Measurements from ENCODE around the gene WNT1. TPM values are rescaled to one million over a fixed set of nuclear protein-coding genes. Genes with fewer than 3 reads are reported as not detected.

Gene WNT1
- total RNA-seq, 2 experiments from 2014 or later: 0.87 to 1.2 TPM

DNA sequence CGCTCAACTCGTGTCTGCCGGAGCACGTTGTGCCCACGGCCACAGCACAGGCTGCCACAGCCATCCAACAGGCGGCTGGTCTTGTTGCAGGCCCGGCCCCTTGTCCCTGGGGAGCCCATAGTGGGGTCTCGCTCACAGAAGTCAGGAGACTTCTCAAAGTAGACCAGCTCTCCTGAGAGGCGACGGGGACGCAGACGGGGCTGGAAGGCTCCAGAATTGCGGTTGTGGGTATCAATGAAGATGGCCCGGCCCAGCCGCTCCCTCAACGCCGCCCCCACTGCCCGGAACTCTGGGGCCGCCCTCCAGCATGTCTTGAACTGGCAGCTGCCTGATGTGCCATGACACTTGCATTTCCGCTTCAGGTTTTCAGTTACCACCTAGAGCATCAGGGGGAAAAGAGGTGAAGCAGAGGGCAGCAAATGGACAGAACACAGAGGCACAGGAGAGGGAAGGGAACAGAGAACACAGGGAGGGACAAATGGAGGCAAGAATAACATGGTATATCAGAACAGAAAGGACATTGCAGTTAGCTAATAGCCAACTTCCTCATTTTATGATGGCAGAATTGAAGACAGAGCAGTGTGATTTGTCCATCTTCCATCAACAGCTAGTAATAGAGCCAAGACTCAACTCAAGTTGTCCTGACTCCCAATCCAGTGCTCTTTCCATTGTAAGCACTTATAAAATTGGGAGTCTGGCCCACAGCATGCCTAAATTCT, 11.8 kb upstream of the WNT1 start:
- Mint-ChIP-seq H3K9me3 (ENCODE audit: low read depth) (no peaks in the 10 kb centered on the region), H3K36me3 (peaks cover 2% of the 10 kb centered on the region), H3K4me1 (peaks cover 17% of the 10 kb centered on the region), H3K27me3 (peaks cover 47% of the 10 kb centered on the region), H3K4me3 (no peak overlapping the region), H3K27ac (no peak overlapping the region)
- no peak for ATAC-seq
- CTCF ChIA-PET: interaction anchor here (1.1 to 39.1 kb wide), 4 partner anchors 25 to 113 kb away, joined by 3 to 921 read pairs (median 4); partner anchors contain the start of genes DDN and WNT1
- no peak for DNase-seq

- no peaks in the 10 kb centered on the region for H3K9me3 Mint-ChIP-seq (ENCODE audit: low read depth)
- H3K27me3 Mint-ChIP-seq: peaks cover 58% of the 10 kb centered on the region
- H3K36me3 Mint-ChIP-seq: peaks cover 2% of the 10 kb centered on the region
- DNase-seq (no peak), ATAC-seq (no peak)
- CTCF ChIA-PET: interaction anchor here (0.8 to 39.1 kb wide), 9 partner anchors 10 to 252 kb away, joined by 3 to 921 read pairs (median 3); partner anchors contain the start of genes ARF3, DDN and WNT1
- H3K4me3 Mint-ChIP-seq: no peak overlapping the region
- H3K4me1 Mint-ChIP-seq: peaks cover 32% of the 10 kb centered on the region
- H3K27ac Mint-ChIP-seq: no peak overlapping the region
These were observed 10.1 kb upstream of the WNT1 start for GRCh38 chr12:48967991-48968390.

DNA sequence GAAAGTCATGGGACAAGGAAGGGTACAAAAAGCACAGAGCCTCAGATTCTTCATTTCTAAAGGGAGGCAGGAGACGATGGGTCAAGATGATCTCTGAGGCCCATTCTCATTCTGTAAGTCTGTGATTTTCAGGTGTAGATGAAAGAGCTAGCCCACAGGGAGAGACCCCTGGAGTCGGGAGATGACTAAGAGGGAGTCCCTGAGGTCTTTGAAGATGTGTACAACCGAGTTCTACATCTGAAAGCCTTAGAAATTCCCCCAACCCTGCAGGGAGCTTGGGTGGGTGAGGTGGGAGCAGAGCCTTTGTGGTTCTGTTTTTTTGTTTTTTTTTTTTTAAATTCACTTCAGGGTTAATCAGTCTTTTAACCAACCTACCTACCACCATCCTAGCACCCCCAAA, 9.7 kb upstream of the WNT1 start:
- Mint-ChIP-seq H3K27ac (no peak overlapping the region), H3K27me3 (peaks cover 63% of the 10 kb centered on the region), H3K36me3 (peaks cover 2% of the 10 kb centered on the region), H3K9me3 (ENCODE audit: low read depth) (no peaks in the 10 kb centered on the region), H3K4me3 (no peak overlapping the region), H3K4me1 (peaks cover 33% of the 10 kb centered on the region)
- CTCF ChIA-PET: interaction anchor here (0.8 to 39.1 kb wide), 8 partner anchors 9 to 115 kb away, joined by 3 to 921 read pairs (median 4); partner anchors contain the start of genes ARF3, DDN and WNT1
- ATAC-seq (no peak), DNase-seq (no peak)

DNA sequence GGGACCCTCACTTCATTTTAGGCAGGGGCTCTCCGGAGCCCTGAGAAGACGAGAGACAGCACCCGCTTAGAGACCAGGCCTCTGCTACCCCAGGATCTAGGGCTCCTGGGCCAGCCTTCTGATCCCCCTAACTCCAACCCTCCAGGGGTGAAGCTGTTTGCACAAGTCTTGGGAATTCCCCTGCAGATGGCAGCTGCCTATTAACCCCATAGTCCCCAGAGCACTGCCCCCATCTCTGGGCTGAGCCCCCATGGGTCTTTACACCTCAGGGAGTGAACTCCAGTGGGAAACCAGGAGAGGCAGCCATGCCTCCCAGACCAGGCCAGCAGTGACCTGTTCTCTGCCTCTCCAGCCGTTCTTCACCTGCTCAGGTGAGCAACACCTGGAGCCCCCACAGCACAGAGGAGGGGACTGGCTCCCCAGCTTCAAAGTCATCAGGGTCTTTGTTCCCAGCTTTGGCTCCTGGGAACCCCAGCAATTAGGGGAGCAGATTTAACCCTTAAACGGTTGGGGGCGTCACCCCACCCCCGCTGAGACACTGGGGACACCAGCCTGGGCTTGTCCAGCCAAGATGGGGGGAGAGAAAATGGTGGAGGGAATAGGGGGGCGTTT, 8.9 kb upstream of the WNT1 start:
- H3K4me1 Mint-ChIP-seq: peaks cover 33% of the 10 kb centered on the region
- CTCF ChIA-PET: interaction anchor here (0.6 to 39.1 kb wide), 11 partner anchors 9 to 378 kb away, joined by 3 to 921 read pairs (median 4); partner anchors contain the start of genes ARF3, DDN and WNT1
- ATAC-seq: no peak
- H3K9me3 Mint-ChIP-seq (ENCODE audit: low read depth): no peaks in the 10 kb centered on the region
- H3K27me3 Mint-ChIP-seq: peaks cover 70% of the 10 kb centered on the region
- H3K4me3 Mint-ChIP-seq: no peak overlapping the region
- no peak for DNase-seq
- no peak overlapping the region for H3K27ac Mint-ChIP-seq
- peaks cover 2% of the 10 kb centered on the region for H3K36me3 Mint-ChIP-seq

- Mint-ChIP-seq H3K4me1 (peaks cover 33% of the 10 kb centered on the region), H3K36me3 (peaks cover 2% of the 10 kb centered on the region), H3K9me3 (ENCODE audit: low read depth) (no peaks in the 10 kb centered on the region), H3K27ac (no peak overlapping the region), H3K27me3 (peaks cover 77% of the 10 kb centered on the region), H3K4me3 (no peak overlapping the region)
- CTCF ChIA-PET: interaction anchor here (0.8 to 39.1 kb wide), 9 partner anchors 10 to 118 kb away, joined by 3 to 921 read pairs (median 4); partner anchors contain the start of genes ARF3, DDN and WNT1
- peak; percentile 37 for ATAC-seq
- DNase-seq: no peak
These were observed 8.1 kb upstream of the WNT1 start for GRCh38 chr12:48969833-48970701.

DNA sequence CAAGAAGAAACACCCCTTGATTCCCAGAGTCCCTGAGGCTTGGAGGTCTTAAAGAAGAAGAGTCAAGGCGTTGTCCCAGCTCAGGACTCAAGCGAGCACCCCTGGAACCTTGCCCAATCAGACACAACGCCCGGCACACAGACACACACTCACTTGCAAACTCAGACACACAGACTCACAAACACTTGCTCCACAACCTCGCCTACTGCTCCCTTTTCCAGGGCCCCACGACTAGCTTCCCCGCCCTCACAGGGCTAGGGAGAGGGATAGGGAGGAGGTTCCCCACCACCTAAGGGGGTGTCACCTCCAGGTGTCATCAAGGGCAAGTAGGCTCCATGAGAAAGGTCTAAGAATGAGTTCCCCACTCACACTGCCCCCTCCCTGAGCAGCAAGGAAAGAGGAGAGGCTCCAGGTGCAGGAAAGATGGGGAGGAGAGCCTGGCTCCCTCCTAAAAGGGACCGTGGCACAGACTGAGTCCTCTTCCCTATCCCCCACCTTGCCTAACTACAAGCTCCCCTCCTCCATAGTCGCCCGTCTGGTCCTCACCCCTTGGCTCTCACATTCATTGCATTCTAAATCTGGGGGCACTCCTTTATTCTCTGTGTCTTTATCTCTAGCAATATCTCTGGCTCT, 7.3 kb upstream of the WNT1 start:
- ATAC-seq (no peak), DNase-seq (no peak)
- peaks cover 33% of the 10 kb centered on the region for H3K4me1 Mint-ChIP-seq
- no peaks in the 10 kb centered on the region for H3K9me3 Mint-ChIP-seq (ENCODE audit: low read depth)
- peaks cover 2% of the 10 kb centered on the region for H3K36me3 Mint-ChIP-seq
- H3K27ac Mint-ChIP-seq: no peak overlapping the region
- peaks cover 79% of the 10 kb centered on the region for H3K27me3 Mint-ChIP-seq
- H3K4me3 Mint-ChIP-seq: peak overlapping the region; percentile 46
- CTCF ChIA-PET: interaction anchor here (0.8 to 39.1 kb wide), 5 partner anchors 13 to 117 kb away, joined by 3 to 921 read pairs (median 3); partner anchors contain the start of genes ARF3, DDN and WNT1

DNA sequence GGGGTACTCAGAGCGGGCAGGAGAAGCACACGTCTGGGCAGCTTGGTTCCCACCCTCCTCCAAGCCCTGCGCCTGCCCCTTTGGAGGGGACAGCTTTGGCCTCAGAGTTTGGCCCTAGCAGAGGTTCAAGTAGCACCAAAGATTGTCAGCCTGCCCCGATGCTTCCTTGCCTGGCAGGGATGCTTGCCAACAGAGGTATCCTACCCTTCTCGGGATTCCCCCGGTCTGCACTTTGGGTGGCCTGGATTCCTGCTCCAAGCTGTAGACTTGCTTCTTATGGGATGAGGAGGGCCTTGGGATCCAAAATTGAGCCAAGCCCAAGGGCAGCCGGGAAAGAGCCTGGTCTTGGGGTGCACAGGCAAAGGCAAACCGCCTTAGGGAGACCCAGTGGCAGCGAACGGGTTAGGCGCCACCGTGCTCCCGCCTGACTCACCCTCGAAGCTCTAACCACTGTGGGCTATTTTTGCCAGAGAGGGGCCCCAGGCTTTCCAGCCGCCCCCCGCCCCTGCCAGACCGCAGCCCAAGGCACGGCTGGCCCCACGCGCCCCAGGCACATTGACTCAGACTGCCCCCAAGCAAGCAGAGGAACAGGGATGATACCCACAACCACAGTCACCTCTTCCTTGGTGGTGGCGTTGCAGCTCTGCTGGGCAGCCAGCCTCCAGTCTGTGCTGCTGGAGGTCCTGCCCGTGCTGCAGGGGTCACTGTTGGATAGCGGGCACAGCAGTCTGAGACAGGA, 5.7 kb upstream of the WNT1 start:
- DNase-seq (peak; percentile 70), ATAC-seq (peak; percentile 50)
- Mint-ChIP-seq H3K4me1 (peaks cover 40% of the 10 kb centered on the region), H3K9me3 (ENCODE audit: low read depth) (no peaks in the 10 kb centered on the region), H3K27me3 (peaks cover 93% of the 10 kb centered on the region), H3K36me3 (peaks cover 2% of the 10 kb centered on the region), H3K27ac (no peak overlapping the region), H3K4me3 (peak overlapping the region; percentile 46)
- CTCF ChIA-PET: interaction anchor here (1.0 to 39.1 kb wide), 3 partner anchors 16 to 79 kb away, joined by 3 to 921 read pairs (median 4); partner anchors contain the start of genes DDN and WNT1

DNA sequence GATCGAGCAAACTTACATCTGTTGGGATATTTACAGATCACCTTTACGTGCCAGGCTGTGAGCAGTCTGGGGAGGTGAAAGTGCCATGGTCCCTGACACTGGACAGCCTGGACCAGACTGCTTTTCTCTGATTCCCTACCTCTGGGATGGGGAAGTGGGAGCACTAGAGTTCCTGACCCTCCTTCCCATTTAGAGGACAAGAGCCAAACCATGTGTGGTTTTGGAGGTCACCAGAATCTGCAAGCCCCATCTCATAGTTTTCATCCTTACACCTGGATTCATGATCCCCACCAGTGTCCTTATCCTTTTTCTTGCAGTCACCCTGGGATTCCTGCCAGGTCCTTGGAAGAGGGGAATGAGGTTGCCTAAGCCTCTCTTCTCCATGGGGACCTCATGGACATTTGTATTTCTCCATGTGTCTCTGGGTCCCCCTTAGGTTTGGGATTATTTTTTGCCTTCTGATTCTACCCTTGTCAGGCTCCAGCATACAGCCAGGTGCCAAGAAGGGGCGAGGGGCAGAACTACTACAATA, 5.1 kb upstream of the WNT1 start:
- CTCF ChIA-PET: interaction anchor here (0.6 to 39.1 kb wide), 5 partner anchors 16 to 121 kb away, joined by 3 to 921 read pairs (median 4); partner anchors contain the start of genes DDN, DDX23 and WNT1
- no peak overlapping the region for H3K27ac Mint-ChIP-seq

DNA sequence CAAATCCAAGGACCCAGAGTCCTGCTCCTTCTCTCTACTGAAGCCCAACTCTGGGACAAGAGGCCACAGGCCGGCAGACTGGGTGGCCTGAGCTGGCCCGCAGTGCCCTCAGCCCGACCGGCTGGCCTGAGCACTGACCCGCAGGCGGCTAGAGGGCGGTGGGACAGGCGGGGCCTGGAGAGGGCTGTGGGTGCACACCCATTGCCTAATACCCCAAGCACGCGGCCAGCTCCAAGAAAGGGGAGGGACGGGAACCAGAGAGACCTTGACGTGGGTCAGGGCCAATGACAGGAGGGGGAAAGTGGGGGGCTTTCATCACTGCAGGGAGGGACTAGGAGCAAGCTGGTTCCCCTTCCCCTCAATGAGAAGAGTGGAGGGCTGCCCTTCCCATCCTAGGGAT, 4.6 kb upstream of the WNT1 start:
- CTCF ChIA-PET: interaction anchor here (0.6 to 39.1 kb wide), 5 partner anchors 16 to 121 kb away, joined by 3 to 921 read pairs (median 5); partner anchors contain the start of genes ARF3, DDN, DDX23 and WNT1
- Mint-ChIP-seq H3K27me3 (peaks cover 89% of the 10 kb centered on the region), H3K4me1 (peaks cover 45% of the 10 kb centered on the region), H3K36me3 (peaks cover 2% of the 10 kb centered on the region), H3K27ac (no peak overlapping the region), H3K4me3 (no peak overlapping the region), H3K9me3 (ENCODE audit: low read depth) (no peaks in the 10 kb centered on the region)
- DNase-seq (no peak), ATAC-seq (no peak)

More for the DNA sequence above, 5.1 kb upstream of the WNT1 start:
- Mint-ChIP-seq H3K36me3 (peaks cover 2% of the 10 kb centered on the region), H3K9me3 (ENCODE audit: low read depth) (no peaks in the 10 kb centered on the region), H3K27me3 (peaks cover 94% of the 10 kb centered on the region), H3K4me1 (peaks cover 45% of the 10 kb centered on the region), H3K4me3 (no peak overlapping the region)
- DNase-seq (no peak), ATAC-seq (no peak)

- no peak overlapping the region for H3K4me3 Mint-ChIP-seq
- ATAC-seq: no peak
- no peaks in the 10 kb centered on the region for H3K9me3 Mint-ChIP-seq (ENCODE audit: low read depth)
- CTCF ChIA-PET: interaction anchor here (0.6 to 39.1 kb wide), 6 partner anchors 12 to 122 kb away, joined by 3 to 921 read pairs (median 5); partner anchors contain the start of genes ARF3, DDN, DDX23 and WNT1
- H3K4me1 Mint-ChIP-seq: peaks cover 51% of the 10 kb centered on the region
- peak; percentile 62 for DNase-seq
- peaks cover 89% of the 10 kb centered on the region for H3K27me3 Mint-ChIP-seq
- peaks cover 2% of the 10 kb centered on the region for H3K36me3 Mint-ChIP-seq
- H3K27ac Mint-ChIP-seq: no peak overlapping the region
These were observed 4.0 kb upstream of the WNT1 start for GRCh38 chr12:48973941-48974673.

Data from activated CD8-positive, alpha-beta memory T cell treated with anti-CD3 and anti-CD28 coated beads, Interleukin-2, amount 10 ng/mL, durations not matched to agents 7 days and 5 days (primary cell).